Dendritic cell treated with granulocyte-macrophage colony-stimulating factor and Interleukin-4, amounts not matched to agents 40 ng/mL and 50 ng/mL, for 4 days (primary cell): Measurements from ENCODE around the gene ZNF20.
A peak's percentile ranks its signal among the peaks of the same experiment; 100 is the strongest.
"Not testable (repeated sequence)": the region's sequence is repeated elsewhere in the genome, so short reads cannot be mapped to it uniquely, and the experiment has no call there.

Source experiments
- H3K27ac Mint-ChIP-seq: one replicate; pipeline ENCODE4 v1.8.0; 2022; ENCODE audit warnings: mild to moderate bottlenecking, mixed read lengths
- H3K27me3 Mint-ChIP-seq: one replicate; pipeline ENCODE4 v1.8.0; 2022; ENCODE audit warnings: mild to moderate bottlenecking, mixed read lengths
- H3K36me3 Mint-ChIP-seq: one replicate; pipeline ENCODE4 v1.8.0; 2022; ENCODE audit warnings: low read depth, mixed read lengths
- H3K4me1 Mint-ChIP-seq: one replicate; pipeline ENCODE4 v1.8.0; 2022; ENCODE audit warnings: low read depth, mixed read lengths
- H3K4me3 Mint-ChIP-seq: one replicate; pipeline ENCODE4 v1.8.0; 2022; ENCODE audit warnings: mild to moderate bottlenecking, moderate library complexity, mixed read lengths
- H3K9me3 Mint-ChIP-seq: one replicate; pipeline ENCODE4 v1.8.0; 2022; ENCODE audit warnings: mixed read lengths
- intact Hi-C: fragments of 100-400 bp; cut with micrococcal nuclease; formaldehyde crosslinking; loops from one replicate; pipeline ENCODE4 v1.15.0; 2022

The ZNF20 gene

GRCh38 chr19:12140545-12141404, 625 bp upstream of the ZNF20 start:
- Mint-ChIP-seq H3K4me3 (peak overlapping the region; percentile 92), H3K4me1 (peaks cover 39% of the 10 kb centered on the region), H3K27ac (peak overlapping the region; percentile 82), H3K9me3 (peaks cover 10% of the 10 kb centered on the region), H3K36me3 (peaks cover 45% of the 10 kb centered on the region), H3K27me3 (no peaks in the 10 kb centered on the region)
- intact Hi-C loops = loop anchor here (1.0 to 2.0 kb wide), 6 partner anchors 22 to 260 kb away; partner anchors contain the start of gene ZNF136

- peaks cover 39% of the 10 kb centered on the region for H3K4me1 Mint-ChIP-seq
- peak overlapping the region; percentile 92 for H3K4me3 Mint-ChIP-seq
- intact Hi-C loops = no loop called here
- peaks cover 49% of the 10 kb centered on the region for H3K36me3 Mint-ChIP-seq
- H3K27me3 Mint-ChIP-seq = no peaks in the 10 kb centered on the region
- peak overlapping the region; percentile 82 for H3K27ac Mint-ChIP-seq
- peaks cover 6% of the 10 kb centered on the region for H3K9me3 Mint-ChIP-seq
Measured at GRCh38 chr19:12139269-12139668, 881 bp downstream of the ZNF20 start.

GRCh38 chr19:12137221-12137940, 2.8 kb downstream of the ZNF20 start:
- Mint-ChIP-seq H3K27ac (peak overlapping the region; percentile 36), H3K4me3 (no peak overlapping the region), H3K27me3 (no peaks in the 10 kb centered on the region), H3K36me3 (peaks cover 68% of the 10 kb centered on the region), H3K9me3 (peaks cover 25% of the 10 kb centered on the region), H3K4me1 (peaks cover 39% of the 10 kb centered on the region)
- intact Hi-C loops = no loop called here

- H3K36me3 Mint-ChIP-seq = peaks cover 75% of the 10 kb centered on the region
- H3K4me3 Mint-ChIP-seq = no peak overlapping the region
- peaks cover 13% of the 10 kb centered on the region for H3K4me1 Mint-ChIP-seq
- peaks cover 63% of the 10 kb centered on the region for H3K9me3 Mint-ChIP-seq
- no peak overlapping the region for H3K27ac Mint-ChIP-seq
- no peaks in the 10 kb centered on the region for H3K27me3 Mint-ChIP-seq
- intact Hi-C loops = no loop called here
Measured at GRCh38 chr19:12133069-12133468, 7.1 kb downstream of the ZNF20 start.

GRCh38 chr19:12126707-12127106, 13.4 kb downstream of the ZNF20 start:
- H3K36me3 Mint-ChIP-seq = peaks cover 17% of the 10 kb centered on the region
- H3K4me3 Mint-ChIP-seq = no peak overlapping the region
- no peak overlapping the region for H3K27ac Mint-ChIP-seq
- intact Hi-C loops = no loop called here
- H3K9me3 Mint-ChIP-seq = peaks cover 47% of the 10 kb centered on the region
- no peaks in the 10 kb centered on the region for H3K27me3 Mint-ChIP-seq
- no peaks in the 10 kb centered on the region for H3K4me1 Mint-ChIP-seq

GRCh38 chr19:12117201-12117970, 22.8 kb downstream of the ZNF20 start:
- H3K4me1 Mint-ChIP-seq = no peaks in the 10 kb centered on the region
- no peaks in the 10 kb centered on the region for H3K27me3 Mint-ChIP-seq
- H3K27ac Mint-ChIP-seq = no peak overlapping the region
- H3K9me3 Mint-ChIP-seq = peaks cover 65% of the 10 kb centered on the region
- intact Hi-C loops = no loop called here
- H3K4me3 Mint-ChIP-seq = no peak overlapping the region
- peaks cover 31% of the 10 kb centered on the region for H3K36me3 Mint-ChIP-seq

GRCh38 chr19:12113121-12113520, 27.0 kb downstream of the ZNF20 start:
- Mint-ChIP-seq H3K9me3 (peaks cover 89% of the 10 kb centered on the region), H3K27ac (no peak overlapping the region), H3K27me3 (no peaks in the 10 kb centered on the region), H3K4me3 (no peak overlapping the region), H3K4me1 (no peaks in the 10 kb centered on the region), H3K36me3 (peaks cover 68% of the 10 kb centered on the region)
- intact Hi-C loops = no loop called here

- Mint-ChIP-seq H3K27ac (no peak overlapping the region), H3K36me3 (peaks cover 66% of the 10 kb centered on the region), H3K4me1 (no peaks in the 10 kb centered on the region), H3K4me3 (no peak overlapping the region), H3K9me3 (peaks cover 86% of the 10 kb centered on the region), H3K27me3 (no peaks in the 10 kb centered on the region)
- intact Hi-C loops = no loop called here
Measured at GRCh38 chr19:12112701-12113100, 27.4 kb downstream of the ZNF20 start.

- Mint-ChIP-seq H3K27me3 (no peaks in the 10 kb centered on the region), H3K4me3 (no peak overlapping the region), H3K27ac (no peak overlapping the region), H3K9me3 (peaks cover 81% of the 10 kb centered on the region), H3K36me3 (peaks cover 60% of the 10 kb centered on the region), H3K4me1 (no peaks in the 10 kb centered on the region)
- intact Hi-C loops = no loop called here
Measured at GRCh38 chr19:12111943-12112637, 28.1 kb downstream of the ZNF20 start.

GRCh38 chr19:12111176-12111575, 29.0 kb downstream of the ZNF20 start:
- H3K27me3 Mint-ChIP-seq = no peaks in the 10 kb centered on the region
- intact Hi-C loops = no loop called here
- H3K4me1 Mint-ChIP-seq = no peaks in the 10 kb centered on the region
- H3K36me3 Mint-ChIP-seq = peaks cover 67% of the 10 kb centered on the region
- H3K27ac Mint-ChIP-seq = no peak overlapping the region
- H3K9me3 Mint-ChIP-seq = peaks cover 81% of the 10 kb centered on the region
- no peak overlapping the region for H3K4me3 Mint-ChIP-seq

- intact Hi-C loops, H3K4me3 Mint-ChIP-seq, H3K27ac Mint-ChIP-seq, H3K4me1 Mint-ChIP-seq, H3K27me3 Mint-ChIP-seq: not testable (repeated sequence)
- Mint-ChIP-seq H3K36me3 (peaks cover 22% of the 10 kb centered on the region), H3K9me3 (peaks cover 38% of the 10 kb centered on the region)
Measured at GRCh38 chr19:12103909-12104308, 36.2 kb downstream of the ZNF20 start.

GRCh38 chr19:12098040-12098439, 42.1 kb downstream of the ZNF20 start:
- Mint-ChIP-seq H3K4me3 (no peak overlapping the region), H3K27me3 (no peaks in the 10 kb centered on the region), H3K27ac (no peak overlapping the region), H3K36me3 (peaks cover 33% of the 10 kb centered on the region), H3K9me3 (peaks cover 49% of the 10 kb centered on the region), H3K4me1 (peaks cover 10% of the 10 kb centered on the region)
- intact Hi-C loops = no loop called here

- no peak overlapping the region for H3K27ac Mint-ChIP-seq
Measured at GRCh38 chr19:12095111-12095790, 44.9 kb downstream of the ZNF20 start.

More at GRCh38 chr19:12095111-12095790, 44.9 kb downstream of the ZNF20 start:
- peaks cover 44% of the 10 kb centered on the region for H3K9me3 Mint-ChIP-seq
- H3K36me3 Mint-ChIP-seq = peaks cover 23% of the 10 kb centered on the region
- H3K27me3 Mint-ChIP-seq = no peaks in the 10 kb centered on the region
- intact Hi-C loops = no loop called here
- H3K4me3 Mint-ChIP-seq = no peak overlapping the region
- H3K4me1 Mint-ChIP-seq = peaks cover 19% of the 10 kb centered on the region
